ENCODE data around the gene HPS5. TPM values are rescaled to one million over a fixed set of nuclear protein-coding genes. Genes with fewer than 3 reads are reported as not detected.
A peak's percentile ranks its signal among the peaks of the same experiment; 100 is the strongest.
"Not testable (repeated sequence)": the region's sequence is repeated elsewhere in the genome, so short reads cannot be mapped to it uniquely, and the experiment has no call there.

The HPS5 gene
- total and polyA plus RNA-seq, 12 donors: 5.3 to 14.9 (median 11.7) TPM

DNA sequence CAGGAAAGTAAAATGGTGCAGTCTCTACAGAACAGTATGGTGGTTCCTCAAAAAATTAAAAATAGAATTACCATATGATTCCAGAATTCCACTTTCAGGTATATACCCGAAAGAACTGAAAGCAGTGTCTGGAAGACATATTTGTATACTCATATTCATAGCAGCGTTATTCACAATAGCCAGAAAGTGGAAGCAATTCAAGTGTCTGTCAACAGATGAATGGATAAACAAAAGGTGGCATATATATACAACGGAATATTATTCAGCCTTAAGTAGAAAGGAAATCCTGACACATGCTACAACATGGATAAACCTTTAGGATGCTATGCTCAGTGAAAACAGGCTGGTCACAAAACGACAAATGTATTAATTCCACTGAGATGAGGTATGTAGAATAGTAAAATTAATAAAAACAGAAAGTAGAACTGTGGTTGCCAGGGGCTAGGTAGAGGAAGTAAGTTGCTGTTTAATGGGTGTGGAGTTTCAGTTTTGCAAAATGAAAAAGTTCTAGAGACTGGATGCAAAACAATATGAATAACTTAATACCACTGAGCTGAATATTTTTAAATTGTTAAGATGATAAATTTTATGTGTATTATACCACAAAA is 41.4 kb downstream of the HPS5 start:
- Histone ChIP-seq H3K9me3 (no peaks in the 10 kb centered on the region), H3K27me3 (no peaks in the 10 kb centered on the region), H3K27ac (peak overlapping the region in 1 of 10 donors; percentile 45), H3K36me3 (peaks cover 0 to 85% (median 20%) of the 10 kb centered on the region in 9 donors), H3K4me3 (no peak overlapping the region), H3K4me1 (peaks cover 0 to 12% (median 0%) of the 10 kb centered on the region in 9 donors)
- DNase-seq: no peak
- intact Hi-C loops (cut with DNase I): no loop called here
- 83 to 88% methylated on average over 4 of the region's 4 CpGs for WGBS, 2 donors
- TF ChIP-seq, protein P1, sequence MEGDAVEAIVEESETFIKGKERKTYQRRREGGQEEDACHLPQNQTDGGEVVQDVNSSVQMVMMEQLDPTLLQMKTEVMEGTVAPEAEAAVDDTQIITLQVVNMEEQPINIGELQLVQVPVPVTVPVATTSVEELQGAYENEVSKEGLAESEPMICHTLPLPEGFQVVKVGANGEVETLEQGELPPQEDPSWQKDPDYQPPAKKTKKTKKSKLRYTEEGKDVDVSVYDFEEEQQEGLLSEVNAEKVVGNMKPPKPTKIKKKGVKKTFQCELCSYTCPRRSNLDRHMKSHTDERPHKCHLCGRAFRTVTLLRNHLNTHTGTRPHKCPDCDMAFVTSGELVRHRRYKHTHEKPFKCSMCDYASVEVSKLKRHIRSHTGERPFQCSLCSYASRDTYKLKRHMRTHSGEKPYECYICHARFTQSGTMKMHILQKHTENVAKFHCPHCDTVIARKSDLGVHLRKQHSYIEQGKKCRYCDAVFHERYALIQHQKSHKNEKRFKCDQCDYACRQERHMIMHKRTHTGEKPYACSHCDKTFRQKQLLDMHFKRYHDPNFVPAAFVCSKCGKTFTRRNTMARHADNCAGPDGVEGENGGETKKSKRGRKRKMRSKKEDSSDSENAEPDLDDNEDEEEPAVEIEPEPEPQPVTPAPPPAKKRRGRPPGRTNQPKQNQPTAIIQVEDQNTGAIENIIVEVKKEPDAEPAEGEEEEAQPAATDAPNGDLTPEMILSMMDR (IDR thresholded peaks at IDR 0.05): no peak
- no peak for ATAC-seq

DNA sequence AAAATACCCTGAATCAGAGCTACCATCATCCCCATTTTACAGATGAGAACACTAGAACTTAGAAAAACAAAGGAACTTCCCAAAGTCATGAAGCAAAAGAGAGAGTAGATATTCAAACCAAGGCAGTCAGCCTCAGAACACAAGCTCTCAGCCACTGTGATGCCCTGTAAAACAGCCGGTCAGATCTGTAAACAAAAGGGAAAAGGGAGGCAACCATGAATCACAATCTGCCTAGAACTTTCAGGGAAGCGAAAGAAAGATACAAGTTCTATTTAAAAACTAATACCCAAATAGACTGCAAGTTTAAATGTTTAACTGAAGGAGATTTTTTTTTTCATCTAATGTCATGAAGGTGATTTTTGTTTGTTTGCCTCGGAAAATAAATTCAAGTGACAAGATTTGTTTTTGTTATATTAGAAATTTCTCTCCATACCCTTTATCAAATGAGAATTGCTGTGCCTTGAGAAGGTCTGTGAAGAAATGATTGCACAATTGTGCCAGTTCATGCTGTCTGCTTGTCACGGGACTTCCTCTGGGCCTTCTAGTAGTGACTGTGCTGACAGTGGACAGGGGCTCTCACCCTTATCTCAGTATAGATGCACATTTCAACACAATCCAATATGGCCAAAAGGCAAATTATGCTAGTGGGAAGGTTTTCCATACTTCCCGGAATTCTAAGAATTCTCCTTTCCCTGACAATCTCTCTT is 44.2 kb downstream of the HPS5 start:
- H3K9me3 ChIP-seq: no peaks in the 10 kb centered on the region
- H3K4me1 ChIP-seq: peaks cover 0 to 12% (median 0%) of the 10 kb centered on the region in 9 donors
- TF ChIP-seq, protein P1 (IDR thresholded peaks at IDR 0.05): no peak
- 85 to 87% methylated on average over 5 of the region's 5 CpGs for WGBS, 2 donors
- no peaks in the 10 kb centered on the region for H3K27me3 ChIP-seq
- peak in 3 of 8 donors; percentile 58 to 70 (median 58) for ATAC-seq
- peak overlapping the region in 1 of 10 donors; percentile 56 for H3K27ac ChIP-seq
- H3K4me3 ChIP-seq: no peak overlapping the region
- no peak for DNase-seq
- intact Hi-C loops (cut with DNase I): no loop called here
- peaks cover 0 to 57% (median 8%) of the 10 kb centered on the region in 9 donors for H3K36me3 ChIP-seq

DNA sequence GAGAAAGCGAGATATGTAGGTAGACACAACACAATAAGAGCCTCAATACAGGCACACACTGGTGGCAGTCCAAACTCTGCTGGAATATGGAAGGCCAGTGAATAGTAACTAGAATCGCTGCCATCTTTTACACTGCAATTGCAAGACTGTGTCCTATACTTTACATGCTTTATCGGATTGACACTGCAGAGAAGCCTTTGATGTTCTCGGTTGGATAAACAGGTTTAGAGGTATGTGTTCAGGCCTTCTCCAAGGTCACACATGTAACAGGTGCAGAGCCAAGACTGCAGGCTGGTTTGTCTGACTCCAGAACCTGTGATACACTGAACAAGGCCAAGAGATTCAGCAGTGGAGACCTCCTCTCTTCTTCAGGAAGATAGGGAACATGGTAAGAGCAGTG is 50.7 kb downstream of the HPS5 start:
- DNase-seq: no peak
- H3K36me3 ChIP-seq: peaks cover 0 to 3% (median 0%) of the 10 kb centered on the region in 9 donors
- H3K9me3 ChIP-seq: no peaks in the 10 kb centered on the region
- WGBS, 2 donors: 70 to 82% methylated on average over 4 of the region's 4 CpGs
- H3K4me1 ChIP-seq: no peaks in the 10 kb centered on the region
- no peak overlapping the region for H3K27ac ChIP-seq
- no peak for ATAC-seq
- TF ChIP-seq, protein P1 (IDR thresholded peaks at IDR 0.05): no peak
- H3K4me3 ChIP-seq: no peak overlapping the region
- no peaks in the 10 kb centered on the region for H3K27me3 ChIP-seq
- intact Hi-C loops (cut with DNase I): no loop called here

DNA sequence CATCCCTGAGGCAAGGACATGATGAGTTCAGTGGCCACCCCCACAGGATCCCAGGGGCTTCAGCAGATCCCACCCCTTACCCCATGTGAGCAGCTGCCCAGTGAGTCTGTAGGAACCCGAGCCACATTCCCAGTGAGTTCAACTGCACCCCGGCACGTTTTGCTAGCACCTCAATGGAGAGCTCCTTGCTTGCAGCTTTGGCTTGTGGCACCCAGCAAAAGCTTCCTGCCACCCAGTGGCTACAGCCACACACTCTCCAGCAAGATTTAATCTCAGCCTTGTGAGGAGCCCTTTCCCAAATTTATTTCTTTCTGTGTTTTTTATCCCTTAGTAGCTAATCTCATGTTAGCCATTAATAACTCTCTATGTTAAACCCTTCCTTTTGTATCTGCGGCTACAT is 51.8 kb downstream of the HPS5 start:
- no peak for ATAC-seq
- TF ChIP-seq, protein P1 (IDR thresholded peaks at IDR 0.05): no peak
- intact Hi-C loops (cut with DNase I): no loop called here
- Histone ChIP-seq H3K27ac (no peak overlapping the region), H3K27me3 (no peaks in the 10 kb centered on the region), H3K4me1 (peaks cover 0 to 6% (median 0%) of the 10 kb centered on the region in 9 donors), H3K36me3 (no peaks in the 10 kb centered on the region), H3K4me3 (no peak overlapping the region), H3K9me3 (no peaks in the 10 kb centered on the region)
- no peak for DNase-seq
- WGBS, 2 donors: 71% methylated on average over 4 of the region's 4 CpGs

DNA sequence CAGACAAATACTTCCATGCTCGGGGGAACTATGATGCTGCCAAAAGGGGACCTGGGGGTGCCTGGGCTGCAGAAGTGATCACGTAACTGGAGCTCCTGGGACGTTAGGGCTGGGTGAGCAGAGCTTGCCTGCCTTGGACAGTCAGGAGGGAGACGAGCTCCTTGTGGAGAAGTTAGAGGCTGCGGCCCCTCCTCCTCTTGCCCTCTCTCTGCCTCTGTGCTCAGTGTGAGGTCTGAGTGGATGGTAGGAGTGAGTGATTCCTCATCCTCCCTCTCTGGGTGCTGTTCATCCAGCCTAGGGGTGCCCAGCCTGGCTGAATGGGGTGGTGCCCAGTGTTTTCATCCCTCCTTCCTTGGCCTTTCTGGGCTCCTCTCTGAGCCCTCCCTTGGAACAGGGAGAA is 52.7 kb downstream of the HPS5 start:
- ATAC-seq; intact Hi-C loops (cut with DNase I): not testable (repeated sequence)
- 71% methylated on average over 2 of the region's 5 CpGs; no CpG with 5 or more reads in 1 of the 2 donors for WGBS, 2 donors

DNA sequence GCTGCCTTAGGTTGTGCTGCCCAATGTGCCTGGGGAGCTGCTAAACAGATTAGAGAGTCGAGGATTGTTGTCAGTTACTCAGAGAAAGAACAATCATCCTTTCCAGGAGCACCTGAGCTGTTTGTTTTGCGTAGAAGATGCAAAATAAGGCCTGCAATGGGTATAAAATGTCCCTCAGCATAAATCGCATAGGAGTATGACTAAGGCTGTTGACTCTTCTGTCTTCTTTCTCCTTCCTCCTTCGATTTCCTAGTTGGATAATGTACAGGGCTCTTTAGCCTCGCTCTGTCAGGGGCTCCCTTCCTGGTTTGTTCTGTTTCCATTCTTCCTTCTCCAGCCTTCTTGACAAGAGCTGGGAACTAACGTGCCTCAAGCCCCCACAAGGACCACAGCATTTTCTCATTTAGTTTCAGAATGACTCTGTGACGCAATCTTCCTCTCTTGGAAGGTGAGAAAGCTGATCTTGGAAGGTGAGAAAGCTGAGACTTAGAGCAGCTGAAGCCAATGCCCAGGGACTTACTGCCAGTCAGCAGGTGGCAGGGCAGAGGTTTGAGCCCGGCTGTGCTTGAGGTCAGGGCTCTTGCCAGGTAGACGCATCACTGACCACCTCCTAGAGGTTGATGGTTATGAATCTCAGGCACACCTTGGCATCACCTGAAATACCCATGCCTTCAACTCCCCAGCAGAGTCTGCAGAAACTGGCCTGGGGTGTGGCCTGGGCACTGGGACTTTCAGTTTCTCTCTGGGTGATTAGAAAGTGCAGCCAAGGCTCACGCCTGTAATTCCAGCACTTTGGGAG is 54.4 kb downstream of the HPS5 start:
- H3K9me3 ChIP-seq; H3K36me3 ChIP-seq; ATAC-seq; H3K27ac ChIP-seq; DNase-seq; intact Hi-C loops (cut with DNase I); H3K4me1 ChIP-seq; H3K27me3 ChIP-seq; H3K4me3 ChIP-seq: not testable (repeated sequence)
- 77 to 89% methylated on average over 2 to 6 of the region's 10 CpGs for WGBS, 2 donors

More for the DNA sequence above, 52.7 kb downstream of the HPS5 start:
- H3K4me3 ChIP-seq, H3K9me3 ChIP-seq, H3K36me3 ChIP-seq, H3K27ac ChIP-seq, H3K27me3 ChIP-seq, DNase-seq, H3K4me1 ChIP-seq: not testable (repeated sequence)

Measured in heart right ventricle (tissue), 16 donors.